GM18502 (cell line): ENCODE data around the gene SAMD5.

Experiments
- ATAC-seq: cut with Tn5 transposase; IDR thresholded peaks from one replicate; pipeline ENCODE4 v1.9.1; 2021; ENCODE audit warnings: mild to moderate bottlenecking; ENCODE audit not compliant: unreplicated experiment, poor library complexity

The SAMD5 gene

DNA sequence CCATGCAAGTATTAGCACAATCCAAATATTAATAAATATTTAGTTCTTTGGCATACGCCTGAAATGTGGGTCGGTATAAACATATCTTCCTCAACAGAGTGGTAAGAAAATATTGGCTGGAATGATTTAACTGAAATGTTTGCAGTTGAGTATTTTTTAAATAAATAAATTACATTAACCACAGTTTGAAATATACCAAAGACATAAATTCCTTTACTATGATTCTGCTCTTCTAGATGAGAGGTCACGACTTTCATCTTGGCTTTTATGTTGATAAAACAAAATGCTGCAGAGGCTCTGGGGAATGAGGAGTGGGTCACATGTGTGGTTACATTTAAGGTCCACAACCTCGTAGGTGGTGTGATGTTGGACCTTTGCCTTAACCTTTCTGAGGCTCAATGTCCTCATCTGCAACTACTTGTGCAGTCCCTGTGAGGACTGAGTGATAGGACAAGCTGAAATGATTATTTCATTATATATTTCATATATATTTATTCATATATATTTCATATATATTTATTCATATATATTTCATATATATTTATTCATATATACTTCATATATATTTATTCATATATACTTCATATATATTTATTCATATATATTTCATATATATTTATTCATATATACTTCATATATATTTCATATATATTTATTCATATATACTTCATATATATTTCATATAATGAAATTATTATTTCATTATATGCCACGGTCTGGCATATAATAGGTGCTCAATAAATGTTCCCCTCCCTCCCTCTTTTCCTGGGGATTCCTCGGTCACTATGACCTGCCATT, 107.4 kb downstream of the SAMD5 start:
- no peak for ATAC-seq

DNA sequence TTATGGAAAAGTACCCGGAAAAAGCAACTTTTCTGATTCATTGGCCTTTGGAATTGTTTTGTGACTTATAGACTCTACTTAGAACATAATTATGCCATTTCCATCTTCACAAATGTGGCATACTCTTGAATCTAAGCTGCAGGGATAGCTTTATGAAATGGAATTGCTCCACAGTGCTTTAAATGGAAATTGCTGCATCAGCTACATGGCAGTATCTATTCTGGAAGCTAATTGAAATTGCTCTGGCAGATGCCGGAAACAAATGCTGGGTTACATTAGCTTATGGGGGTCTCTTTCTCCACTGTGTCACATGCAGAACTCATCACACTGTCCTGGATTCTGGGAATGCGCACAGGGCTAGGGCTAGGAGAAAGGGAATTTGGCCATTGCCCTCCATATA, 108.9 kb downstream of the SAMD5 start:
- ATAC-seq: no peak

DNA sequence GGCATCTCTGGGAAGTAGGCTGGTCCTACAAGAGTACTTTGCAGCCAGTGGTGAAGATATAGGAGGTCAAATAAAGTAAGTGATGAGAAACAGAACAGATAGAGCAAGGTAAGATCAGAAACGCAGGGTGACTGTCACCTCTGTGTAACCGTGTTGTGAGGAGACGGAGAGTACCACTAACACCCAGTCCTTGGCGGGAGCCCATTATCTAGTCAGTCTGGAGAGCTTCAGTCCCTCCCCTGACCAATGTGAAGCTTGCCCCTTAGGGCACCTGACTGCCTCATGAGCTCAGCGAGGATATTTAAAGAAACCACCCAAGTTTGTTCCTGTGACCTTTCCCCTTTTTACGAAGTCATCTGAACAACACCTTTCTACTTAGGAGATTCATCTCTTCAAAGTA, 110.0 kb downstream of the SAMD5 start:
- ATAC-seq: no peak

DNA sequence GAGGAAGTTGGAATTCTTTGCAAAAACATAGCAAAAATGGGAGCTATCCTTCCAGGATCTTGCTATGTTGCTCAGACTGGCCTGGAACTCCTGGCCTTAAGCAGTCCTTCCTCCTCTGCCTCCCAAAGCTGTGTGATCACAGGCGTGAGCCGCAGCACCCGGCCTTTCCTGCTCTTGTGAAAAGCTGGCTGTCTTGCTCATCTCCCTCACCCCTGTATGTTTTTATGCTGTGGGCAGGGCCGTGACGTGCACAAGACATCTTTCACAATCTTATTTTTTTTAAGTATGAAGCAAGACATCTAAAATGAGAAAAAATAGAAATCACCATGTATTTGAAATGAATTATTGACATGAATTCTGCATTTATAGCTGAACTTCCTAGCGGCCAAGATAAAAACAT, 110.4 kb downstream of the SAMD5 start:
- no peak for ATAC-seq
